Liver (tissue), 9 donors: ENCODE results near the gene MLLT3. TPM values are rescaled to one million over a fixed set of nuclear protein-coding genes. Genes with fewer than 3 reads are reported as not detected.

Experiments used
- DNase-seq: peaks from one replicate; pipeline ENCODE4 v3.0.0-alpha.2; 2017; ENCODE audit warnings: low spot score
- H3K27ac ChIP-seq, 2 donors: one replicate each; pipeline ENCODE4 v1.7.0; 2013; ENCODE audit warnings: inconsistent platforms in 2 of 2, low read length in 2 of 2, control low read depth in 1 of 2, low read depth in 1 of 2, mild to moderate bottlenecking in 1 of 2
- H3K27me3 ChIP-seq, 4 donors: one replicate each; pipeline versions ENCODE4 v1.6.1 to v1.7.0; 2013; ENCODE audit warnings: low read length in 3 of 4, inconsistent platforms in 1 of 4, mild to moderate bottlenecking in 1 of 4, moderate library complexity in 1 of 4; ENCODE audit not compliant: control insufficient read depth in 4 of 4, insufficient read depth in 4 of 4
- H3K36me3 ChIP-seq, 4 donors: one replicate each; pipeline versions ENCODE4 v1.6.1 to v1.7.0; 2013; ENCODE audit warnings: low read length in 3 of 4, mild to moderate bottlenecking in 3 of 4, low read depth in 1 of 4, moderate library complexity in 1 of 4; ENCODE audit not compliant: control insufficient read depth in 4 of 4, insufficient read depth in 3 of 4
- H3K4me1 ChIP-seq, 4 donors: one replicate each; pipeline versions ENCODE4 v1.6.1 to v1.7.0; 2013; ENCODE audit warnings: low read length in 3 of 4, mild to moderate bottlenecking in 3 of 4, moderate library complexity in 1 of 4; ENCODE audit not compliant: control insufficient read depth in 4 of 4, insufficient read depth in 4 of 4
- H3K4me3 ChIP-seq, 3 donors: one replicate each; pipeline versions ENCODE4 v1.6.1 to v1.7.0; 2013; ENCODE audit warnings: low read length in 3 of 3, control low read depth in 1 of 3, low read depth in 1 of 3, mild to moderate bottlenecking in 1 of 3
- H3K9ac ChIP-seq, 2 donors: one replicate each; pipeline ENCODE4 v1.7.0; 2013; ENCODE audit warnings: low read length in 2 of 2, mild to moderate bottlenecking in 2 of 2, moderate library complexity in 2 of 2, control low read depth in 1 of 2, low read depth in 1 of 2
- H3K9me3 ChIP-seq, 4 donors: one replicate each; pipeline versions ENCODE4 v1.6.1 to v1.7.0; 2013; ENCODE audit warnings: low read length in 3 of 4; ENCODE audit not compliant: control insufficient read depth in 4 of 4
- EGR1 ChIP-seq, 2 donors: IDR thresholded peaks; 2 replicates each; pipeline ENCODE4 v1.6.1; 2016 to 2018; ENCODE audit warnings: antibody characterized with exemption in 2 of 2, low read depth in 2 of 2
- FOXA1 ChIP-seq: IDR thresholded peaks from 2 replicates; pipeline ENCODE4 v1.6.1; 2016; ENCODE audit warnings: antibody characterized with exemption
- FOXA2 ChIP-seq: IDR thresholded peaks from 2 replicates; pipeline ENCODE4 v1.6.1; 2016; ENCODE audit warnings: antibody characterized with exemption
- GABPA ChIP-seq, 2 donors: IDR thresholded peaks in 1 of 2; conservative IDR thresholded peaks in 1 of 2; 2 replicates each; pipeline ENCODE4 v1.6.1; 2016; ENCODE audit warnings: antibody characterized with exemption in 2 of 2, mild to moderate bottlenecking in 1 of 2, moderate library complexity in 1 of 2
- HNF4A ChIP-seq, 2 donors: conservative IDR thresholded peaks; 2 replicates each; pipeline ENCODE4 v1.6.1; 2016; ENCODE audit warnings: antibody characterized with exemption in 2 of 2, mild to moderate bottlenecking in 2 of 2
- HNF4G ChIP-seq: IDR thresholded peaks from 2 replicates; pipeline ENCODE4 v1.6.1; 2016; ENCODE audit warnings: antibody characterized with exemption
- JUND ChIP-seq, 2 donors: IDR thresholded peaks; 2 replicates each; pipeline ENCODE4 v1.6.1; 2016; ENCODE audit warnings: antibody characterized with exemption in 2 of 2
- NR2F2 ChIP-seq: IDR thresholded peaks from 2 replicates; pipeline ENCODE4 v1.6.1; 2016; ENCODE audit warnings: antibody characterized with exemption
- RAD21 ChIP-seq, 2 donors: IDR thresholded peaks; 2 replicates each; pipeline ENCODE4 v1.6.1; 2016; ENCODE audit warnings: antibody characterized with exemption in 2 of 2, mild to moderate bottlenecking in 2 of 2
- RXRA ChIP-seq, 2 donors: IDR thresholded peaks; 2 replicates each; pipeline ENCODE4 v1.6.1; 2017 to 2018; ENCODE audit warnings: antibody characterized with exemption in 2 of 2, mild to moderate bottlenecking in 1 of 2
- SP1 ChIP-seq: IDR thresholded peaks from 2 replicates; pipeline ENCODE4 v1.6.1; 2018; ENCODE audit warnings: antibody characterized with exemption, mild to moderate bottlenecking
- TAF1 ChIP-seq: conservative IDR thresholded peaks from 2 replicates; pipeline ENCODE4 v1.6.1; 2016; ENCODE audit warnings: antibody characterized with exemption, mild to moderate bottlenecking
- YY1 ChIP-seq: IDR thresholded peaks from 2 replicates; pipeline ENCODE4 v1.6.1; 2016; ENCODE audit warnings: antibody characterized with exemption, mild to moderate bottlenecking
- WGBS: extraction: QIAGEN DNeasy Blood & Tissue Kit; methylation state at CpG from one replicate; pipeline ENCODE4 v1.1.7; 2013; 5-methylcytosine and 5-hydroxymethylcytosine counted together
- polyA plus RNA-seq, 2 donors: library from polyadenylated mRNA; stranded (reverse) in 1 of 2; unstranded in 1 of 2; fragments of 200-250 nt in 1 of 2; fragments of >200 nt in 1 of 2; fragmentation: Nextera tagmentation in 1 of 2; extraction: Ambion mirVana in 1 of 2; gene quantifications; one replicate each; pipeline versions ENCODE4 v1.2.1 to v1.2.3, GENCODE V29; 2013 to 2015
- total RNA-seq, 2 donors: library from RNA; depleted of rRNA; stranded (reverse); fragments of >200 nt; gene quantifications; one replicate each; pipeline ENCODE4 v1.2.3, GENCODE V29; 2014
- TF ChIP-seq, protein P1 (sequence below): IDR thresholded peaks from 2 replicates; pipeline ENCODE4 v1.6.1; 2016; ENCODE audit warnings: antibody characterized with exemption
- TF ChIP-seq, protein P2 (sequence below): fragments of 150-350 bp; IDR thresholded peaks from 2 replicates; pipeline ENCODE4 v1.5.1; 2017; ENCODE audit warnings: improper control_type of control experiment, low read depth, low read length; ENCODE audit not compliant: missing input control
- TF ChIP-seq, protein P3 (sequence below): IDR thresholded peaks from 2 replicates; pipeline ENCODE4 v1.6.1; 2016; ENCODE audit warnings: antibody characterized with exemption
- TF ChIP-seq, protein P4 (sequence below): IDR thresholded peaks from 2 replicates; pipeline ENCODE4 v1.6.1; 2016; ENCODE audit warnings: antibody characterized with exemption
- TF ChIP-seq, protein P5 (sequence below): IDR thresholded peaks from 2 replicates; pipeline ENCODE4 v1.6.1; 2016; ENCODE audit warnings: antibody characterized with exemption, mild to moderate bottlenecking
- donor health status: healthy.
- donor health status: healthy.
- donor health status: healthy.
- donor health status: healthy.
- donor health status: healthy.

Gene MLLT3
- total and polyA plus RNA-seq, 4 donors, result 0.79 to 25.5 (median 1.3) TPM

DNA sequence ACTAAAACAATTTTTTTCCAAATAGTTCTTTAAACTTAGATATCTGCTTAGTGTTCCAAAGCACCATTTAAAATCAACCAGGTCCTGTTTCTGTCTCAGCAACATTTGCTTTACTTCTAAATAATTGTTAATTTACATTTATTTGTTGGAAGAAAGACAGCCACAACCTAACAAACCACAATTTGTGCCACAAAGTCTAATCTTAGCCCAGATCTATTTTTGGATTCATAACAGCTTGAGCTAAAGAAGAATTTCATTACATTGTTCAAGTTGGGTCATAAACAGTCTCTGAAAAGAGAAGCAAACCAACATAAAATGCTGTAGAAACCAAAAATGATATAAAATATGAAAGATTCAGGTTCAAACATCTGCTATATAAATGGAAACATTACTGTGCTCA, 24.4 kb downstream of the MLLT3 start:
- no peak for DNase-seq
- no peaks in the 10 kb centered on the region for H3K36me3 ChIP-seq
- H3K9ac ChIP-seq, result no peak overlapping the region
- no peak for TF ChIP-seq HNF4G
- TF ChIP-seq SP1, result no peak
- TF ChIP-seq FOXA1, result no peak
- no peak for TF ChIP-seq NR2F2
- TF ChIP-seq, protein P1, sequence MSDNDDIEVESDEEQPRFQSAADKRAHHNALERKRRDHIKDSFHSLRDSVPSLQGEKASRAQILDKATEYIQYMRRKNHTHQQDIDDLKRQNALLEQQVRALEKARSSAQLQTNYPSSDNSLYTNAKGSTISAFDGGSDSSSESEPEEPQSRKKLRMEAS, result no peak
- TF ChIP-seq, protein P2, sequence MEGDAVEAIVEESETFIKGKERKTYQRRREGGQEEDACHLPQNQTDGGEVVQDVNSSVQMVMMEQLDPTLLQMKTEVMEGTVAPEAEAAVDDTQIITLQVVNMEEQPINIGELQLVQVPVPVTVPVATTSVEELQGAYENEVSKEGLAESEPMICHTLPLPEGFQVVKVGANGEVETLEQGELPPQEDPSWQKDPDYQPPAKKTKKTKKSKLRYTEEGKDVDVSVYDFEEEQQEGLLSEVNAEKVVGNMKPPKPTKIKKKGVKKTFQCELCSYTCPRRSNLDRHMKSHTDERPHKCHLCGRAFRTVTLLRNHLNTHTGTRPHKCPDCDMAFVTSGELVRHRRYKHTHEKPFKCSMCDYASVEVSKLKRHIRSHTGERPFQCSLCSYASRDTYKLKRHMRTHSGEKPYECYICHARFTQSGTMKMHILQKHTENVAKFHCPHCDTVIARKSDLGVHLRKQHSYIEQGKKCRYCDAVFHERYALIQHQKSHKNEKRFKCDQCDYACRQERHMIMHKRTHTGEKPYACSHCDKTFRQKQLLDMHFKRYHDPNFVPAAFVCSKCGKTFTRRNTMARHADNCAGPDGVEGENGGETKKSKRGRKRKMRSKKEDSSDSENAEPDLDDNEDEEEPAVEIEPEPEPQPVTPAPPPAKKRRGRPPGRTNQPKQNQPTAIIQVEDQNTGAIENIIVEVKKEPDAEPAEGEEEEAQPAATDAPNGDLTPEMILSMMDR, result no peak
- TF ChIP-seq, protein P3, sequence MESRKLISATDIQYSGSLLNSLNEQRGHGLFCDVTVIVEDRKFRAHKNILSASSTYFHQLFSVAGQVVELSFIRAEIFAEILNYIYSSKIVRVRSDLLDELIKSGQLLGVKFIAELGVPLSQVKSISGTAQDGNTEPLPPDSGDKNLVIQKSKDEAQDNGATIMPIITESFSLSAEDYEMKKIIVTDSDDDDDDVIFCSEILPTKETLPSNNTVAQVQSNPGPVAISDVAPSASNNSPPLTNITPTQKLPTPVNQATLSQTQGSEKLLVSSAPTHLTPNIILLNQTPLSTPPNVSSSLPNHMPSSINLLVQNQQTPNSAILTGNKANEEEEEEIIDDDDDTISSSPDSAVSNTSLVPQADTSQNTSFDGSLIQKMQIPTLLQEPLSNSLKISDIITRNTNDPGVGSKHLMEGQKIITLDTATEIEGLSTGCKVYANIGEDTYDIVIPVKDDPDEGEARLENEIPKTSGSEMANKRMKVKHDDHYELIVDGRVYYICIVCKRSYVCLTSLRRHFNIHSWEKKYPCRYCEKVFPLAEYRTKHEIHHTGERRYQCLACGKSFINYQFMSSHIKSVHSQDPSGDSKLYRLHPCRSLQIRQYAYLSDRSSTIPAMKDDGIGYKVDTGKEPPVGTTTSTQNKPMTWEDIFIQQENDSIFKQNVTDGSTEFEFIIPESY, result no peak
- no peak for TF ChIP-seq GABPA (IDR thresholded peaks at IDR 0.05 in 1 of 2, conservative IDR thresholded peaks at IDR 0.05 in 1 of 2)
- TF ChIP-seq HNF4A (conservative IDR thresholded peaks at IDR 0.05), result no peak
- no peak for TF ChIP-seq FOXA2
- TF ChIP-seq, protein P4, sequence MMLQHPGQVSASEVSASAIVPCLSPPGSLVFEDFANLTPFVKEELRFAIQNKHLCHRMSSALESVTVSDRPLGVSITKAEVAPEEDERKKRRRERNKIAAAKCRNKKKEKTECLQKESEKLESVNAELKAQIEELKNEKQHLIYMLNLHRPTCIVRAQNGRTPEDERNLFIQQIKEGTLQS, result no peak
- no peak for TF ChIP-seq JUND (IDR thresholded peaks at IDR 0.05)
- TF ChIP-seq RXRA (IDR thresholded peaks at IDR 0.05), result no peak
- TF ChIP-seq EGR1 (IDR thresholded peaks at IDR 0.05; ENCODE audit: low read depth in 2 of 2), result no peak
- H3K27ac ChIP-seq, result no peak overlapping the region
- H3K4me3 ChIP-seq, result no peak overlapping the region
- H3K27me3 ChIP-seq, result no peaks in the 10 kb centered on the region
- H3K4me1 ChIP-seq, result no peaks in the 10 kb centered on the region
- H3K9me3 ChIP-seq, result no peaks in the 10 kb centered on the region

DNA sequence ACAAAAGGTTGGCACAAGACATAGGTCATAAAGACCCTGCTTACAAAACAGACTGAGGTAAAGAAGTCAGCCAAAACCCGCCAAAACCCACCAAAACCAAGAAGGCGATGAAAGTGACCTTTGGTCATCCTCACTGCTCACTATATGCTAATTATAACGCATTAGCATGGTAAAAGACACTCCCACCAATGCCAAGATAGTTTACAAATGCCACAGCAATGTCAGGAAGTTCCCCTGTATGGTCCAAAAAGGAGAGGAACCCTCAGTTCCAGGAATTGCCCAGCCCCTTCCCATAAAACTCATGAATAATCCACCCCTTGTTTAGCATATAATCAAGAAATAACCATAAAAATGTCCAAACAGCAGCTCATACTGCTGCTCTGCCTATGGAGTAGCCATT, 27.7 kb downstream of the MLLT3 start:
- Histone ChIP-seq H3K36me3 (no peaks in the 10 kb centered on the region), H3K4me3 (no peak overlapping the region), H3K27me3 (no peaks in the 10 kb centered on the region), H3K9me3 (no peaks in the 10 kb centered on the region), H3K9ac (no peak overlapping the region), H3K27ac (no peak overlapping the region), H3K4me1 (no peaks in the 10 kb centered on the region)
- WGBS, result 81% methylated on average over 3 of the region's 3 CpGs
- TF ChIP-seq SP1 (no peak), NR2F2 (no peak), RAD21 (IDR thresholded peaks at IDR 0.05) (no peak), RXRA (IDR thresholded peaks at IDR 0.05) (no peak), HNF4G (no peak), FOXA2 (no peak), TAF1 (no peak), HNF4A (conservative IDR thresholded peaks at IDR 0.05) (no peak), EGR1 (IDR thresholded peaks at IDR 0.05; ENCODE audit: low read depth in 2 of 2) (no peak), GABPA (IDR thresholded peaks at IDR 0.05 in 1 of 2, conservative IDR thresholded peaks at IDR 0.05 in 1 of 2) (no peak), JUND (IDR thresholded peaks at IDR 0.05) (no peak), YY1 (no peak), FOXA1 (no peak)
- TF ChIP-seq, protein P3, result no peak
- TF ChIP-seq, protein P2, result no peak
- TF ChIP-seq, protein P5, sequence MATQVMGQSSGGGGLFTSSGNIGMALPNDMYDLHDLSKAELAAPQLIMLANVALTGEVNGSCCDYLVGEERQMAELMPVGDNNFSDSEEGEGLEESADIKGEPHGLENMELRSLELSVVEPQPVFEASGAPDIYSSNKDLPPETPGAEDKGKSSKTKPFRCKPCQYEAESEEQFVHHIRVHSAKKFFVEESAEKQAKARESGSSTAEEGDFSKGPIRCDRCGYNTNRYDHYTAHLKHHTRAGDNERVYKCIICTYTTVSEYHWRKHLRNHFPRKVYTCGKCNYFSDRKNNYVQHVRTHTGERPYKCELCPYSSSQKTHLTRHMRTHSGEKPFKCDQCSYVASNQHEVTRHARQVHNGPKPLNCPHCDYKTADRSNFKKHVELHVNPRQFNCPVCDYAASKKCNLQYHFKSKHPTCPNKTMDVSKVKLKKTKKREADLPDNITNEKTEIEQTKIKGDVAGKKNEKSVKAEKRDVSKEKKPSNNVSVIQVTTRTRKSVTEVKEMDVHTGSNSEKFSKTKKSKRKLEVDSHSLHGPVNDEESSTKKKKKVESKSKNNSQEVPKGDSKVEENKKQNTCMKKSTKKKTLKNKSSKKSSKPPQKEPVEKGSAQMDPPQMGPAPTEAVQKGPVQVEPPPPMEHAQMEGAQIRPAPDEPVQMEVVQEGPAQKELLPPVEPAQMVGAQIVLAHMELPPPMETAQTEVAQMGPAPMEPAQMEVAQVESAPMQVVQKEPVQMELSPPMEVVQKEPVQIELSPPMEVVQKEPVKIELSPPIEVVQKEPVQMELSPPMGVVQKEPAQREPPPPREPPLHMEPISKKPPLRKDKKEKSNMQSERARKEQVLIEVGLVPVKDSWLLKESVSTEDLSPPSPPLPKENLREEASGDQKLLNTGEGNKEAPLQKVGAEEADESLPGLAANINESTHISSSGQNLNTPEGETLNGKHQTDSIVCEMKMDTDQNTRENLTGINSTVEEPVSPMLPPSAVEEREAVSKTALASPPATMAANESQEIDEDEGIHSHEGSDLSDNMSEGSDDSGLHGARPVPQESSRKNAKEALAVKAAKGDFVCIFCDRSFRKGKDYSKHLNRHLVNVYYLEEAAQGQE, result no peak
- TF ChIP-seq, protein P1, result no peak
- TF ChIP-seq, protein P4, result no peak
- DNase-seq, result no peak
